GM12872 (cell line): ENCODE data around the gene EPPIN.

Experiments used
- TF ChIP-seq, protein P1 (sequence below): IDR thresholded peaks from 3 replicates; pipeline ENCODE4 v1.5.1; 2011; ENCODE audit warnings: low read depth, mild to moderate bottlenecking, low read length, moderate library complexity; ENCODE audit not compliant: insufficient read depth

The EPPIN gene

DNA sequence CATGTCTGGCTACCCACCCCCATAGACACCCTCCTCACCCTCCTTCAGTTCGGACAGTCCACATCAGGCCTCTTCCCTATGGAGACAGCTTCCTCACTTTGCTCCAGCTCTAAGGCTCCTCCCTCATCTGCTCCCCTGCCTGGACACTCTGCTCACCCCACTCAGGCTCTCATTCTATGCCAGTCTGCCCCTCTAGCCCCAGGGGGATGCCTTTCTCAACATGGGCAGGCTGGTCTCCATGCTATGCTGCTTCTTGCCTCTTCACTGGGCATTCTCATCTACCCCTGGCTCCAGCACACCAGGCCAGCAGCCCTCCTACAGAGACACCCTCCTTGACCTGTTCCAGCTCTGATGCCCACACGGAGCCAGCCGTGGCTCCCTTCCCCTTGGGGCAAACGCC, 32.0 kb upstream of the EPPIN start, which contains the start of gene WFDC8:
TSS of gene WFDC8 (minus strand) at position 101 of the 400 bp plus-strand sequence. CDS start at position 64, 37 bp downstream.
- TF ChIP-seq, protein P1, sequence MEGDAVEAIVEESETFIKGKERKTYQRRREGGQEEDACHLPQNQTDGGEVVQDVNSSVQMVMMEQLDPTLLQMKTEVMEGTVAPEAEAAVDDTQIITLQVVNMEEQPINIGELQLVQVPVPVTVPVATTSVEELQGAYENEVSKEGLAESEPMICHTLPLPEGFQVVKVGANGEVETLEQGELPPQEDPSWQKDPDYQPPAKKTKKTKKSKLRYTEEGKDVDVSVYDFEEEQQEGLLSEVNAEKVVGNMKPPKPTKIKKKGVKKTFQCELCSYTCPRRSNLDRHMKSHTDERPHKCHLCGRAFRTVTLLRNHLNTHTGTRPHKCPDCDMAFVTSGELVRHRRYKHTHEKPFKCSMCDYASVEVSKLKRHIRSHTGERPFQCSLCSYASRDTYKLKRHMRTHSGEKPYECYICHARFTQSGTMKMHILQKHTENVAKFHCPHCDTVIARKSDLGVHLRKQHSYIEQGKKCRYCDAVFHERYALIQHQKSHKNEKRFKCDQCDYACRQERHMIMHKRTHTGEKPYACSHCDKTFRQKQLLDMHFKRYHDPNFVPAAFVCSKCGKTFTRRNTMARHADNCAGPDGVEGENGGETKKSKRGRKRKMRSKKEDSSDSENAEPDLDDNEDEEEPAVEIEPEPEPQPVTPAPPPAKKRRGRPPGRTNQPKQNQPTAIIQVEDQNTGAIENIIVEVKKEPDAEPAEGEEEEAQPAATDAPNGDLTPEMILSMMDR: no peak

- TF ChIP-seq, protein P1: no peak
These were observed 31.0 kb upstream of the EPPIN start for GRCh38 chr20:45578231-45578630.

DNA sequence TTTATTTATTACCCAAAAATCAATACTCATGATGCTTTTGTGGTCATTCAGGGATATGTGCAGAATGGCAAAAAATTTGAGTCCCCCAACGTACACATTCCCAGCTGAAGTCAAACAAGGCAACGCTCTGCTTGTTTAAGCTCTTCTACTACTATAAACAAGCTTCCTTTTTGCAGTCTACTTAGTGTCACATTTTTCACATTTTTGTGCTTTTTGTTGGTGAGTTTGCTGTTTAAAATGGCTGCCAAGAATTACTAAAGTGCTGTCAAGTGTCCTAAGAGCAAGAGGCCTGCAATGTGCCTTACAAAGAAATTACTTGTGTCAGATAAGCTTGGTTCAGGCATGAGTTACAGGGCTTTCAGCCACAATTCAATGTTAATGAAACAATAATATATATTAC, 29.8 kb upstream of the EPPIN start:
- TF ChIP-seq, protein P1: no peak

GRCh38 chr20:45575931-45576330, 28.7 kb upstream of the EPPIN start:
- TF ChIP-seq, protein P1: no peak

DNA sequence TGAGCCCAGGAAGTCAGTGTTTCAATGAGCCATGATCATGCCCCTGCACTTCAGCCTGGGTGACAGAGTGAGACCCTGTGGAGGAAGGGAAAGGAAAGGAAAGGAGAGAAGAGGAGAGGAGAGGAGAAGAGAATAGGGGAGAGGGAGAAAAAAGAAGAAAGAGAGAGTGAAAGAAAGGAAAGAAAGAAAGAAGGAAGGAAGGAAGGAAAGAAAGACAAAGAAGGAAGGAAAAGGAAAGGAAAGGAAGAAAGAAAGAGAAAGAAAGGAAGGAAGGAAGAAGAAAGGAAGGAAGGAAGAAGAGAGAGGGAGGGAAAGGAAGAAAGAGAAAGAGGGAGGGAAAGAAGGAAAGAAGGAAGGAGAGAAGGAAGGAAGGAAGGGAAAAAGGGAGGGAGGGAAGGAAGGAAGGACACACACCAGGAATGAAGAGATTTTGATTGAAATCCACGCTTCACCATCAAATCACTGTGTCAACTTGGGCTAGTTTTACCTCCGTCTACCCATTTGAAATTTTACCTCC, 17.6 kb upstream of the EPPIN start:
- TF ChIP-seq, protein P1: no peak

DNA sequence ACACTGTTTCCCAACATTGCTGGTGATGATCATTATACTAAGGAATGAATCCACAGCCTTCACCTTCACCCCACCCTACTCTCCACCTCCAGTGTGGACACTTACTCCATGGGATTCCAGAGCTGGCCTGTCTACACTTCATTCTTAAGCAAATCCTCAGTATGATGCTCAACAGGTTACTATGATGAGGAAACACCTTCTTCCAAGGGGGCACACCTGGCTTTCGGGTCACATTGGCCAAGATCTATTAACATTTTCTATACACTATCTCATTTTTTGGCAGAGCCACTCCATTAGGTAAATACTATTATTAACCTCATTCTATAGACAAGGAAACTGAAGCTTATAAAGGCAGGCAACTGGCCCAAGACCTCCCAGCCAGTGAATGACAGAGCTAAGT, 8.0 kb upstream of the EPPIN start:
- TF ChIP-seq, protein P1: no peak

GRCh38 chr20:45552456-45552855, 5.3 kb upstream of the EPPIN start:
- TF ChIP-seq, protein P1: no peak

DNA sequence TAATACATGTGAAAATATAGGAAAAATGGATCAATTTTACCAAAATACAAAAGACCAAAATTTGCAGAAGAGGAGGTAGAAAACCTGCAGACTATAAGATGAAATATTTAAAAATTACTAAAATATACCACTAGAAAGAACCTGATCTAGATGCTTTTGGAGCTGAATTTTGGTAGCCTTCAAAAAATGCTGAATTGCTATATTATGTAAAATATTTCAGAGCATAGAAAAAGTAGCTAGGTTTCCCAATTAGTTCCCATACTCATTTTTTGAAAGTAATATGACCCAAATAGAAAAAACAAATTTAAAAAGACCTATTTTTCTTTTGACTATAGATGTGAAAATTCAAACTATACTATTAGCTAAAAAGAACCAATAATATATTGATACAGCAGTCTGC, 3.6 kb upstream of the EPPIN start:
- TF ChIP-seq, protein P1: no peak
